WTC11 (cell line): ENCODE results near the gene IFITM5.

Source experiments
- ZNF671 ChIP-seq: fragments of 250-450 bp; sonication (Bioruptor Pico); IDR thresholded peaks from 2 replicates; pipeline ENCODE4 v1.8.0; 2021; ENCODE audit warnings: mild to moderate bottlenecking
- TF ChIP-seq, protein P1 (sequence below): sonication (generic); formaldehyde crosslinking; IDR thresholded peaks from 2 replicates; pipeline ENCODE4 v1.8.1; 2023; ENCODE audit warnings: mild to moderate bottlenecking, missing genetic modification reagents, moderate library complexity
- TF ChIP-seq, protein P2 (sequence below): fragments of 200-600 bp; IDR thresholded peaks from 2 replicates; pipeline ENCODE4 v1.8.0; 2022; ENCODE audit warnings: antibody characterized with exemption

DNA sequence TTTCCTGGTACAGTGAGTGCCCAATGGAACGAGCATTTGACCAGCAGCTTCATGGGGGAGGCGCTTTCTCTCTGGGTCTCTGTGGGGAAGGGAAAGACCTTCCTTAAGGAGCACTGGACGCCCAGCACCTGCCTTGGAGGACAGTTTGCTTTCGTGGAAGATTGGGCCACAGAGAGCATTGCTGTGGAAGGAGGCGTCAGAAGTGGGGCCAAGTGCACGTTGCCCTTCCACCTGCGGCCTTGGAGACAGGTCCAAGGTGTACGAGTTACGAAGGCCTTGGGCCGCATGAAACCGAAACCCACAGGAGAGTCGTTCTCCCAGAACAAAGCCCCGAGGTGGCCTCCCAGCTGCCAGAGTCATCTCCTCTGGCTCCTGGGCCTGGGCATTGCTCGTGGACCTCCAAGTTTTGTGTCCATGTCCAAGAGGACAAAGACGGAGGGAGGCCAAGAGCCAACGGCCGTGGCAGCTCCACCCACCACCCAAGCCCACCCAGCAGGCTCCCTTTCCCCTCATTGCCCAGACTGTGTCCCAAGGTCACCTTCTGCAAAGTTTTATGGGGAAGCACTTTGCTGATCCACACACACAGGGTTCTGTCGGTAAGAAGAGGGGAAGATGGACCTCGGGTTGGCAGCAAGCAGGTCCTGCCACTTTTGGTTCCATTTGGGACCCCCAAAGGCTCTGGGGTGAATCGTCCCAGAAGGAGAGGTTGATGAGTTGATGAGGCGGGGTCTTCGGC is 27.0 kb downstream of the IFITM5 start:
- TF ChIP-seq, protein P1, sequence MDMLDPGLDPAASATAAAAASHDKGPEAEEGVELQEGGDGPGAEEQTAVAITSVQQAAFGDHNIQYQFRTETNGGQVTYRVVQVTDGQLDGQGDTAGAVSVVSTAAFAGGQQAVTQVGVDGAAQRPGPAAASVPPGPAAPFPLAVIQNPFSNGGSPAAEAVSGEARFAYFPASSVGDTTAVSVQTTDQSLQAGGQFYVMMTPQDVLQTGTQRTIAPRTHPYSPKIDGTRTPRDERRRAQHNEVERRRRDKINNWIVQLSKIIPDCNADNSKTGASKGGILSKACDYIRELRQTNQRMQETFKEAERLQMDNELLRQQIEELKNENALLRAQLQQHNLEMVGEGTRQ (CRISPR knock-in tag): no peak
- TF ChIP-seq ZNF671 (CRISPR knock-in tag): no peak
- TF ChIP-seq, protein P2, sequence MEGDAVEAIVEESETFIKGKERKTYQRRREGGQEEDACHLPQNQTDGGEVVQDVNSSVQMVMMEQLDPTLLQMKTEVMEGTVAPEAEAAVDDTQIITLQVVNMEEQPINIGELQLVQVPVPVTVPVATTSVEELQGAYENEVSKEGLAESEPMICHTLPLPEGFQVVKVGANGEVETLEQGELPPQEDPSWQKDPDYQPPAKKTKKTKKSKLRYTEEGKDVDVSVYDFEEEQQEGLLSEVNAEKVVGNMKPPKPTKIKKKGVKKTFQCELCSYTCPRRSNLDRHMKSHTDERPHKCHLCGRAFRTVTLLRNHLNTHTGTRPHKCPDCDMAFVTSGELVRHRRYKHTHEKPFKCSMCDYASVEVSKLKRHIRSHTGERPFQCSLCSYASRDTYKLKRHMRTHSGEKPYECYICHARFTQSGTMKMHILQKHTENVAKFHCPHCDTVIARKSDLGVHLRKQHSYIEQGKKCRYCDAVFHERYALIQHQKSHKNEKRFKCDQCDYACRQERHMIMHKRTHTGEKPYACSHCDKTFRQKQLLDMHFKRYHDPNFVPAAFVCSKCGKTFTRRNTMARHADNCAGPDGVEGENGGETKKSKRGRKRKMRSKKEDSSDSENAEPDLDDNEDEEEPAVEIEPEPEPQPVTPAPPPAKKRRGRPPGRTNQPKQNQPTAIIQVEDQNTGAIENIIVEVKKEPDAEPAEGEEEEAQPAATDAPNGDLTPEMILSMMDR: no peak
